SH-SY5Y (cell line): ENCODE data around the gene RNU5B-1.

Experiments
- GATA2 ChIP-seq: IDR thresholded peaks from 2 replicates; pipeline ENCODE4 v1.6.1; 2011; ENCODE audit warnings: mild to moderate bottlenecking, low read depth, low read length
- GATA3 ChIP-seq: IDR thresholded peaks from 2 replicates; pipeline ENCODE4 v1.6.1; 2011; ENCODE audit warnings: low read depth, mild to moderate bottlenecking, low read length, moderate library complexity

Gene RNU5B-1

DNA sequence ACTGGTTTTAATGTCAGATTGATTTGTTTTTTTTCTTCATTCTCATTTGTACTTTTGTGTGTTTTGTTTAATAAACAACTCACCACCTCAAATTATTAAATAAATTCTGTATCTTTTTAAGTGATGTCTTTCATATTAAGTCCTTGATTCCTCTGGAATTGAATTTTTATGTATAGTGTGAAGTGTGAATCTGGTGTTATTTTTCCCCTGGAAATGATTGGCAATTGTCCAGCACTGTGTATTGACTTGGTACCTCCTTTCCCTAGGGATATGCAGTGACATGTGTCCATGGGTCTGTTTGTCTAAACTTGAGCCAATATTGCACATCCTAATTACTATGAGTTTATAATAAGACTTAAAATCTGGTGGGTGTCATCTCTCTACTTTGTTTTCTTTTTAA lies 2.1 kb downstream of the RNU5B-1 start:
- TF ChIP-seq GATA2 (no peak), GATA3 (no peak)

DNA sequence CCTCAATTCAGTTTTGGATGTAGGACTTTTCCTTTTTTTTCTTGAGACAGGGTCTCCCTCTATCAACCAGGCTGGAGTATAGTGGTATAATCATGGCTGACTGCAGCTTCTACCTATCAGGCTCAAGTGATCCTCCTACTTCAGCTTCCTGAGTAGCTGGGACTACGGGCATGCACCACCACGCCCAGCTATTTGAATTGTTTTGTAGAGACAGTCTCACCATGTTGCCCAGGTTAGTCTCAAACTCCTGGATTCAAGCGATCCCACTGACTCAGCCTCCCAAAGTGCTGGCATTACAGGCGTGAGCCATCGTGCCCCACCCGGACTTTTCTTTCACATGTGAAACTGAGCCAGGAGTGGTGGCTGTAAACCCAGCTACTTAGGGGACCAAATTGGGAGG lies 3.5 kb downstream of the RNU5B-1 start:
- TF ChIP-seq GATA3 (no peak), GATA2 (no peak)

DNA sequence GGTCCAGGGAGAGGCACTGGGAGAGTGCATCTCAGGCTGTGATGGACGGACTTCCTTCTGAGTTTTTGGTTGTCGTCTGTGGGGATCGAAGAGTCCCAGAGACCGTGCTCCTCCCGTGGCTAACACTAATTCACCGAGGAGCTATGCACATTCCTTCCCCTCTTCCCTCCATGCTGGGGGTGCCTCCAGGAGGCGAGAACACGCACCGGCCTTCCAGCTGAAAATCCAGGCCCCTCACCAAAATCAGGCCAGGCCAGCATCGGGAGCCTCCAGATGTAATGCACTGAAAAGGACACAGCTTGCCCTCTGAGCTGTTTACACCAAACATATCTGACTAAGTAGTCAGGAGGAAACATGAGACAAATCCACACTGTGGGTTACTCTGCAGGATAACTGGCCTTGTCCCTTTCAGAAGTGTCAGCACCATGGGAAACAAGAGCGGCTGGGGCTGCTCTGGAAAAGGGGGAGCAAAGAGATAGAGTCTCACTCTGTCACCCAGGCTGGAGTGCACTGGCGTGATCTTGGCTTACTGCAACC lies 5.5 kb downstream of the RNU5B-1 start:
- TF ChIP-seq GATA3: no peak
- TF ChIP-seq GATA2: no peak

DNA sequence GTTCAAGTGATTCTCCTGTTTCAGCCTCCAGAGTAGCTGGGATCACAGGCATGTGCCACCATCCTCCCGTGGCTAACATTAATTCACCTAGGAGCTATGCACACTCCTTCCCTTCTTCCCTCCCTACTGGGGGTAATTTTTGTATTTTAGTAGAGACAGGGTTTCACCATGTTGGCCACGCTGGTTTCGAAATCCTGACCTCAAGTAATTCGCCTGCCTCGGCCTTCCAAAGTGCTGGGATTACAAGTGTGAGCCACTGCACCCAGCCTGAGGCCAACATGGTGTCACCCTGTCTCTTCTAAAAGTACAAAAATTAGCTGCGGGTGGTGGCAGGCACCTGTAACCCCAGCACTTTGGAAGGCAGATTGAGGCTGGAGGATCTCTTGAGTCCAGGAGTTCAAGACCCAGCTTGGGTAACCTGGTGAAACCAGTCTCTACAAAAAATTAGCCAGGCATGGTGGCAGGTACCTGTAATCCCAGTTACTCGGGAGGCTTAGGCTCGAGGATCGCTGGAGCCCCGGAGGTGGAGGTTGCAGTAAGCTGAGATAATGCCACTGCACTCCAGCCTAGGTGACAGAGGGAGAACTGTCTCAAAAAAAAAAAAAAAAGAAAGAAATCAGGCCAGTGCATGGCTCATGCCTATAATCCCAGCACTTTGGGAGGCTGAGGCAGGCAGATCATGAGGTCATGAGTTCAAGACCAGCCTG lies 6.1 kb downstream of the RNU5B-1 start:
- TF ChIP-seq GATA2: no peak
- no peak for TF ChIP-seq GATA3

DNA sequence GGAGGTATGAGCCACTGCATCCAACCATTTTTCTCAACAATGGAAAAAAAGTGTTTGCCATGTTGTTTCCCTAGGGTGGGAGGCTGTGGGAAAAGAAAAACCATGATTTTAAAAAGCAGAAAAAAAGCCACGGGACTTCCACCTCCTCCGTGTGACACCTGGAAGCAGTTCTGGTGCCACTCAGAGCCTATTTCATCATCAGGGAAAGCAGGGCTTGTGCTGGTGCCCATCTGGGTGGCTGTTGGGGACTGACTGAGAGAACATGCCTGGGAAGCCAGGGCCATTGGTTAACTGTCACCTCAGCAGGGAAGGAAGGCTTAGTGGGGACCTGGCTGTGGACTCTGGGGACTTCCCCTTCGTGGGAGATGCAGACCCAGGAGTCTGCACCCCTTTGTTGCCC lies 7.3 kb downstream of the RNU5B-1 start:
- TF ChIP-seq GATA2 (no peak), GATA3 (no peak)

DNA sequence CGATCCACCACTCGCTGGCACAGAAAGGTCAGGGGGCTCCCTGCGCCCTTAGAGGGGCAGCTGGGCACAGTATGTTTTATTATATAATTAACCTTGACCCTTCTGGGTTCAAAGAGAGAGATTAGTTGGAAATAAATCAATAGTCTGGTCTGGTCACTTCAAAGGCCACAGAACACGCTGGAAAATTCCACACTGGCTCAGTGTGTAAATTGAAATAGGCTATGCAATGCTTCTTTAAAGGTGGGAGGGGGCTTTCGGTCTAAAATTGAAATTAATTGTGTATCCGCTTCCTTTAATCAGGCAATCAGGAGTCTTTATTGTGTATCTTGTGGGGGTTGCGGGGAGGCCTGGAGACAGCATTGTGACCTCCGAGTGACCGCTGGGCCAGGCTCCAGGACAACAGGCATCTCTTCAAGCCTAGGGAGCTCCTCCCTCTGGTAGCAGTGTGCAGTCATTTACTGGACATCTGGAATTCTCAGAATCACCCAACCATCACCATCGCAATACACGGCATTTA lies 8.0 kb downstream of the RNU5B-1 start:
- TF ChIP-seq GATA2: no peak; the same call in 1 of the 2 replicates
- TF ChIP-seq GATA3: no peak

DNA sequence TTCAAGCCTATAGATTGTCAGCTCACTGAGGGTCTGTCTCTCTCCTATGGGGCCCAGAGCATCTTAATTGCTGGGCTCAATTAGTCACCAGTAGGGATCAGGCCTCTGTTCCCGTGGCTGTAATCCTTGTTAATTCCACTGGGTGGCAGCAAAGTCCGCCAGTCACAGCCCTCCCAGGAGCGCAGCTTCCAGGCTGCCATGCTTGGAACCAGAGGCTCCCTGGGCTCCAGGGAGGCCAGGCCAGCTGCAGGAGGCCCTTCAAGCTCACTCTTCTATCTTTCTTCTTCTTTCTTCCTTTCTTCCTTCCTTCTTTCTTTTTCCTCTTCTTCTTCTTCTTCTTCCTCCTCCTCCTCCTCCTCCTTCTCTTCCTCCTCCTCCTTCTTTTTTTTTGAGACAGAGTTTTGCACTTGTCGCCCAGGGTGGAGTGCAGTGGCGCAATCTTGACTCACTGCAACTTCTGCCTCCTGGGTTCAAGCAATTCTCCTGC lies 14.4 kb downstream of the RNU5B-1 start:
- TF ChIP-seq GATA3 (no peak), GATA2 (no peak)

DNA sequence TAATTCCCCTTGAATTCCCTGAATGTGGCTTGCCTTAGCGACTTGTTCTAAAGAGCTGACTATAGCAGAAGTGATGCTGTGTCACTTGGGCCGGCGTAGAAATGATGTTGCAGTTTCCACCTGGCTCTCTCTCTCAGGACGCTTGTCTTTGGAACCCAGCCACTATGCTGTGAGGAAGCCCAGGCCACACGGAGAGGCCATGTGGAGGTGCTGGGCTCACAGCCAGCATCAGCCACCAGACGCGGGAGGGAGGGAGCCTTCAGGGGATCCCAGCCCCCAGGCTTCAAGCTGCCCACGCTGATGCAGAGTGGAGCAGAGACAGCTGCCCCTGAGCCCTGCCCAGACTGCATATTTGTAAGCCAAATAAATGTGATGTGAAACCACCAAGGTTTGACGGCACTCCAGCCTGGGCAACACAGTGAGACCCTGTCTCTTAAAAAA lies 18.6 kb downstream of the RNU5B-1 start:
- TF ChIP-seq GATA3: no peak
- peak; percentile 27; the same call in 1 of the 2 replicates for TF ChIP-seq GATA2

DNA sequence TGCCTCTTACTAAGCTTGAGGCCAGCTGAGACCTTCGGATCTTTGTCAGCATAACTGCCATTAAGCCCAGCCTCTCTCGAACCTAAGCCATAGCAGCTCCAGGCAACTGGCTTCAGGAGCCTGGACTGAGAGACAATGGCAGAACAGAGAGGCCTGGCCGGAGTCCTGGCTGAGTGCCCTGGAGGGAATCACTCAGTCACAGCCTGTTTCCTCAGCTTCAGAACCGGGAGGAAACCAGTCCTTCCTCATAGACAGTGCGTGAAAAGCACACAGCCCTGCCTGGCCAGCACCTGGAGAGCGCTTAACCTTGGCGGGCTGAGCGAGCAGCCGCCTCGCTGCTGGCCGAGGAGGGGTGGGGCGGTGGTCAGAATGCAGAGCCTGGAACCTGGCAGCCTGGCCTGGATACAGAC lies 21.6 kb downstream of the RNU5B-1 start:
- TF ChIP-seq GATA2: no peak
- TF ChIP-seq GATA3: no peak

DNA sequence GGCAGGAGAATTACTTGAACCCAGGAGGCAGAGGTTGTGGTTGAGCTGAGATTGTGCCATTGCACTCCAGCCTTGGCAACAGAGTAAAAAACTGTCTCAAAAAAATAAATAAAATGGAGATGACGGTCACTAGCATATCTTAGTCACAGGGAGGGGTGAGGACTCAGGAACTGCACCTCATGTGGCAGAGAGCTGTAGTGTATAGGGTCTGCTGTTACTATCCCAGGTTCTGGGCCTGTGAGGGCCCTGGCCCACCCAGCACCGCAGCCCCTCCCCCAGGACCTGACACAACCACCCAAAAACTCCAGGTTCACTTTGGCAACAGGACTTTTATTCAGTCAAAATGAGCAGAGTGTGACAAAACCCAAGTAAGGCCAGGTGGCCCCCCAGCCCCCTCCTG lies 22.3 kb downstream of the RNU5B-1 start:
- no peak for TF ChIP-seq GATA2
- no peak for TF ChIP-seq GATA3

DNA sequence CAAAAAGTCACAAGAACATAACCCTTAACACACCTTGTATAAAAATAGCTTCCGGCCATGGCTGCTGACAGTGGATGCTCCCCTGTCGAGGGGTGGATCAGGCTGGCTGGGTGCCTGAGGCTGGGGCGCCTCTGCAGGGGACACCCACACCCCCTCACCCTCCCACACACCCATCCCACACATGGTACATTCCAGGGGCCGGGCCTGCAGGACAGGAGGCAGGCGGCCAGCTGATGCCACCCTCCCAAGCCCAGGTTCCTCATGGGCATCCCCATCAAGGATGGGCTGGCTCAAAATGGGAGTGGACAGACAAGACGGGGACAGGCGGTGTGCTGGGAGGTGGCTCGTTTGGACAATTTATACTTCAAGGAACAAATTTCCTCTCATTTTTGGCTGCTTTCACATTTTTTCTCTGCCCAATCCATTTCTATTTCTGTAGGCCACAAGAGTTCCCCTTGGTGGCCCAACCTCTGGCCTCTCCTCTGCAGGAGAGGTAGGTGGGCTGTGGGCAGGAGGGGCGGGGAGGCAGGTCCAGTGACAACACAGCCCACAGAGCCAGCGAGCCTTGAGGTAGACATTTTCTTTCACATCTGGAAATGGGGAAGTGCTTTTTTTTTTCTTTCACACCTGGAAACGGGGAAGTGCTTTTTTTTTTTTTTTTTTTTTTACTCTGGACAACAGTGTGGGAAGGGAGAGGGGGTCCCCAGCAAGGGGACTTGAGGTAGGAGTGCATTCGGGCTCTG lies 23.3 kb downstream of the RNU5B-1 start:
- TF ChIP-seq GATA3: no peak
- no peak for TF ChIP-seq GATA2

DNA sequence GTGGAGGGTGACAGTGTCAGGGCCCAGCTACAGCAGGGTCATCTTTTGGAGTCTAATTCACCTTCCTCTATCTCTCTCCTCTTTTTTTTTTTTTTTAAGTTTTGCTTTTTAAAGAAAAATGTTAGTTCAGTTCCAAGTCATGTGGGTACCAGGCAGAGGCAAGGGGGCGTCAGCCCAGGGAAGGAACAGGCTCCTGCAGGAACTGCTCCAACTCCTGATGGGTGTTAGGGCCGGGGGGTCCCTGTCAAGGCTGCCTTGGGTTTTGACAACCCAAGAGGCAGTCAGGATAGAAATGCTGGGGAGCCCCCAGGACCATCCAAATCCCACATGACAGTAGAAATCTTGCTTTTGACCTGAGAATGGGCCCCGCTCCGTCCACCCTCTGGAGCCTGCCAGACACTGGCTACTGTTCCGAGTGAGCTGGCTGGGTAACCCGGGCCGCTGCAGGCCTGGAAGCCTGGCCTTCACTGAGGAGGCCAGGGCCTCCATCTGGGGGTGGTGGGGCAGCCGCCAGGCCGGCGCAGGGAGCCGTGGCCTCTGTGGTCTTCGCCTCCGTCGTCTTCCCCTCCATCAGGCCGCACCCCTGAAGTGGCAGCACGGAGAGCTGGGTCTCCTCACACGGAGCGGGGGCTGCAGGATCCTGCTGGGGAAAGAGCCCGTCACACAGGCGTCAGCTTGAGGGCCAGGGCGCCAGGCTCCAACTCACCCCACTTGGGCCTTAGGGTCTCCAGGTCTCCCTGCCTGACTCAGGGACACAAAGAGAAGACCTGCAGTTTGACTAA lies 24.2 kb downstream of the RNU5B-1 start:
- TF ChIP-seq GATA3: no peak
- no peak for TF ChIP-seq GATA2

DNA sequence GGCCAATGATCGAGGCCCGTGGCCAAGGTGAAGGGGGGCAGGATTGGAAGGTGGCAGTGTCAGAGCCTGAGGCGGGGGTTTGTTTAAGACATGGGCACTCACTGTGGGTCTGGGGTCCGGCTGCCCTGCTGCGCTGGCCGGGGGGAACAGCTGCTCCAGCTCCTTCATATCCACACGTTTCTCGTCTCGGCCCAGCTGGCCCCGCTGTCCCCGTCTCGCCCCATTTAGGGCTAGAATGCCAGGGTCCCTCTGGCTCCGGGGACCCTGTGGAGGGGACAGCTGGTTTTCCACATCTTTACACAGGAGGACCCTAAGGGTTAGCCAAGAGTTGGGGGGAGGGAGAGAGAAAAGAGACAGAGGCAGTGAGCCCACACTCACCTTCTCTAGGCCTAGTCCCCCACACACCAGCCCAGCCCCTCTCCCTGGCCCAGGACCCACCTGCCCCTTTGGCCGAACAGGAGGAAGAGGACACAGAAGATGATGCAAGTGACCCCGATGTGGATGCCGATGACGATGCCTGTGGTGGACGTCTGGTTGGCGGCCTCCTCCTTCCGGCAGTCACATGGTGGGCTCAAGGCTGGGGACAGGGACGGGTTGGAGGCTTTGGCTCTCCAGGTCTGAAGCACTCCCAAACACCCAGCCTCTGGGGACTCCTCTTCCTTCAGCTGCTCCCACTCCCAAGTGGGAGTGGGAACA lies 25.0 kb downstream of the RNU5B-1 start:
- TF ChIP-seq GATA3 (no peak), GATA2 (no peak)
